ENCODE data around the gene JAG1.
"Not testable (repeated sequence)": the region's sequence is repeated elsewhere in the genome, so short reads cannot be mapped to it uniquely, and the experiment has no call there.

Gene JAG1

DNA sequence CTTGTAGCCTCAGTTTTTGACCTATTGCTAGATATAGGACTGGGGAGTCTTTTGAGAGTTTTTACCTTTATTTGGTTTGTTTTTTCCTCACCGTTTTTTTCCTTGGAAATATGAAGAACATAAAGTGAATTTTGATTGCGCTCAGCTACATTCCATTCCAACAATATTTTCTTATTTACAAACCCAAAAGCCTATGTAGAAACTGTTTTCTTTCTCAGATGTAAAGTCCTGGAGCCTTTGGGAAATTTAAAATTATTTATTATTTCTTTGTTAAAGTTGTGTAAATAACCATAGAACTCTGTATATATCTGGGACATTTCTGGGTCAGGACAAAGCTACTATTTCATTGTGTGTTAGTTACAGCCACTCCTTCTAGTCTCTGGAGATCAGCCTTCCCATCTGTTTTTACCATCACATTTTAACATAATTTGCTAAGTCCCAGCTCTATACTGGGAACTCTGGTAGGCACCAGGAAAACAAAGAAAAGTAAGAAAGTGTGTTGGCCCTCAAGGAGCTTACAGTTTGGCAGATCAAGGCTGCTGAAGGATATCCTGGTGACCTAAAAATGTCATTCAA is 68.8 kb downstream of the JAG1 start:
- DNase-seq = no peak

DNA sequence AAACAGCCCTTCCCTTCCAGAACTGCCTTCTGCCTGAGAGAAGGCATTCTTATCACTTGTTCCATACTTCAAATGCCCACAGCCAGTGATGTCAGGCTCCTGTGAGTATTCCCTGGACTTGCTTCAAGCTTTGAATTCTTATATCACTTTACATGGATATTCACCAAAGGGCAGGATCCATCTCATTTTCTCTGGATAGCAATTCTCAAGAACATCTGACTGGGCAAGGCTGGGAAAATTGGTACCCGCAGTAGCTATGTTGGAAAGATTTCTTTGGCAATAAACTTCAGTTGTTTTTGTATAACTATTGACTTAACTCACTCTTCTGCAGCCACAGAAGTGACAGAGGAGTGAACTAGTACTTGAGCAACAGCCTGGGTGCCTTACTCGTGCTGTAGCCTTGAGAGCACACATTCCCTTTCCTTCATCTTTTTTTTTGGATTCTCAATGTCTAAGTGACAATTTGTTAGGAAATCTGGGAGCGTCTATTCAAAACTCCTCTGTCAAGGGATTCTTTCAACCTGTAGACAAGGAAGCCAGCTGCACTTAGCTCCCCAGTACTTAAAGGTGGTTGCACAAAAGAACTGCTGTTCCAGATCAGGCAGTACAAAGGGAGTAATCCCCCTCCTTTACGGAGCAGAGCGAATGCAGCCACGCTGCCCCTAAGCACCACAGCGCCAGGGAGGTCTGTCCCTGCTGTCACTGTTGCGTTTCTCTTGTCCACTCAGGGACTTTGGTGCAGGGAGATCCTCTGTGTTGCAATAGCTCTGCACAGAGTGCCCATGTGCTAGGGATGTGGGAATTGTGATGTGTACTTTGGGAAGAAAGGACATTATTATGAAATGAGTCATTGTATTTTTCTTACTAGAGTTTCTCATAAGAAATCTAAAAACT is 69.6 kb downstream of the JAG1 start:
- DNase-seq = peak; percentile 63

DNA sequence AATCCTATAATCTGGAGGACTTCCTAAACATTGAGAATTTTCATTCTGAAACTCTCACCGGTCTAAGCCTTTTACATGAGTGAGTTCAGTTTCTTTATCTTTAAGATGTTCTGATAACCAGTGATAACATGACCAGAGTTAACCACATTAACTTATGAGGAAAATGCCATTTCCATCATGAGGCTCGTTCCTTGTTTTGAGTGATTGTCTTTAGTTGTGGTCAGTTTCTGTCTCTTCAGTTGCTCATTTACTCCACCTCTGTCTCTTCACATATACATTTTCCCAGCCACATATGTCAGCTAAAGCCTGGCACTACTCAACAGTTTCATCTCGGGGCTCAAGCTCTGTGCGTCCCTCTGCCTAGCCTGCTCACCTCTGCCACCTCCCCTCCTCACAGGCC is 70.4 kb downstream of the JAG1 start:
- no peak for DNase-seq

DNA sequence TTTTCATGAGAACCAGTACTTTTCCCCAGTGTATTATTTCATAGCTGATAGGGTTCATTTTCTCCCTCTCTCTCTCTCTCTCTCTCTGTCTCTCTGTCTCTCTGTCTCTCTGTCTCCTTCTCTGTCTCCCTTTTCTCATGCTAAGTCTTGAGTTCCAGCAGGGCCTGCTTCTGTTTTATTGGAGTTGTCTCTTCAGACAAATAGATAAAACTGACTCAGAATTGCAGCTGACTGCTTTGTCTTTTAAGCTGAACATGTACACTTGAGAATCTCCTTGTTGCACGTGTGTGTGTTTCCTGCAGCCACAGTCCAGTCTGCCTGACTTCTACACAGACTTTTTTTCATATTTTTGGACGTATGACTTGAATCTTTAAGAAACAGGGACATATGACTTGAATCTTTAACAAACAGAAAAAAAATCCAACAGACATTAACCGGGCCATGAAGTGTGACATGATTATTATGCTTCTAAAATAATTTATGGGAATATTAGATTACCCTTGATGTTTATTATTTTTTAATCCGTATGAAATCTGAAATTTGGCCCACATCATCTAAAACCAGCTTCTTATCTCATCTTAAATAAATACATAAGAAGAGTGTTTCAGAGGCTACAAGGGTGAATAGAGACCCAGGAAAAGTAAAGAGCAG is 71.5 kb downstream of the JAG1 start:
- DNase-seq = no peak

DNA sequence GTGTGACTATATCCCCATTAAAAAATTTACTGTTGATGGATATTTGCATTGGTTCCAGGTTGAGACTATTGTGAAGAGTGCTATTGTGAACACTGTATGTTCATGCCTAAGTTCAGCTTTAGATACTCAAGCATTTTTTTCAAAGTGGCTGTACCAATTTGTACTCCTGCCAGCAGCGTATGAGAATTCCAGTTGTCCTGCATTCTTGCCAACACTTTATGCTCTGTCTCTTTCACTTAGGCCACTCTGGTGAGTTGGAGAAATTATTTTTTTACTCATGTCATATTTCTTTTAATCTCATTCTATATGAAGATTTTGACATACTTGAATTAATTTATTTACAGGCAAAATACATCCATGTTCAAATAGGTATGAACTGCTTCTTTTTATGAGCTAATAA is 76.2 kb downstream of the JAG1 start:
- DNase-seq = no peak

DNA sequence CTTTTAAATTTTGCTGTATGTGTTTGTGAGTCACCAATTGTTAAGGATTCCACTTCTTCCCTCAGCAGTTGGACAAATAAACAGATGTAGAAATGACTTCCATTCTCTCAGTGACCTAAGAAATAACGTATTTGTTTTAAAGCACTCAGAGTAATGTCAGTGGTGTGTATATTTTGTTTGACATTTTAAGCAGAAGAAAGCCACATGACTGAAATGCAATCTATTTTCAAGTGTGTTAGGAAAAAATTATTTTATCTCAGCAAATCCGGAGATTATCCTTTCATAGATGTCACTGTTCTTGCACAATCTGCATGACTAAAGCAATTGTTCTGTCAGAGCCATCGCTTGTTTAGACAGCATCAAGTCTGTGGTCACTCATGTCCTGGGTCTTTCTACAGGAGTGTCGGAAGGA is 77.1 kb downstream of the JAG1 start:
- peak; percentile 66 for DNase-seq

DNA sequence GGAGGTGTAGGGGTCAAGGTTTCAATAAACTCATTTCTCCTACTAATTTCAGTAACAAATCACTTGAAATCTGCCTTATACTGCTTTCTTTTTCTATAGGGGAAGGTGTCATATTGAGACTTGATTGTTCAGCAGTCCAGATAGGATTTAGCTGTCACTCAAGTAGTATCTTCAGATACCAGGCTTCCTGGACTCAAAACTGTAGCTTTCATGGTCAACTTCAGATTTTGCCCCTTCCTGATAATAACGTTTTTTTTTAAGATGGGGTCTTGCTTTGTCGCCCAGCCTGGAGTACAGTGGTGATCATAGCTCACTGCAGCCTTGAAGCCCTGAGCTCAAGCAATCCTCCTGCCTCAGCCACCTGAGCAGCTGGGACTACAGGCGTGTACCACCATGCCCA is 77.8 kb downstream of the JAG1 start:
- no peak for DNase-seq

DNA sequence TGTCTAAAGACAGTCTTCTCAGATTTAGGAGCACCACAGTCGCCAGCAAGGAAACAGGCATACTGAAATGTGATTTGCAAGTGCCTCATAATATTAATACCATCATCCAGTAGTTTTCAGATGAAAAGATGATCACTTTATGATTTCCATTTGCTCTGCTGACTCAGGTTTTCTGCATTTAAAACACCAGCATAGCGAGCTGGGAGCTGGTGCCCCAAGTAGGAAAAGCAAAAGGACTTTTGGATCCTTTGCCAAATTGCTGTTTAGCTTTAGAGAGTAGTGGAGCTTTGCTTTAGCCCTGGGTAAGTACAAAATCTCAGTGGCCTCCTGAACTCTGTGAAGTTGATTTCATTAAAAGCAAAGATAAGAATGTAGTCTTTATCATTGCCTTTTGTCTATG is 78.5 kb downstream of the JAG1 start:
- no peak for DNase-seq

DNA sequence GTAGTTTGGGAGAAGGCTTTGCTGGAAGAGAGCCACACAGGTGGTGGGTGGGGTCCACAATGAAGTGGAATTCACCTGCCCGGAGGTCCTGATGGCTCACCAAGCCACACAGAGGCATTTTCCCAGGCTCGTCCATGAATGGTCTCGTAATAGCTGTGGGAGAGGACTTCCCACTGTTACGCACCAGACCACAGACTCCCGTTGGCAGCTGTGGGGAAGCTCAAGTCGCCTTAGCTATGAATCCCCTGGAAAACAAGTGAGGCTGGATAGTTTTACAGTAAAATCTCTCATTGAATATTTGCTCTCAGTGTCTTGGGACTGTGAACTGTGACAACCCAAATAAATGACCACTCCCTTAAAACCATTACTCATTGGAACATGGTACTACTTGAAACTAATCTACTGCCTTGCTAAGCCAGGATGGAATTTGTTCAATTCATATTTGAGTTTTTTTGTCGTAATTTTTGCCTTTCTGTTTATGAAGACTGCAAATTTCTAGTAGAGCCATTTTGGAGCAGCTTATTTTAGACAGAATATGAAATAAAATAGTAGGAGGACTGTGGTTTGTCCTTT is 79.4 kb downstream of the JAG1 start:
- no peak for DNase-seq

DNA sequence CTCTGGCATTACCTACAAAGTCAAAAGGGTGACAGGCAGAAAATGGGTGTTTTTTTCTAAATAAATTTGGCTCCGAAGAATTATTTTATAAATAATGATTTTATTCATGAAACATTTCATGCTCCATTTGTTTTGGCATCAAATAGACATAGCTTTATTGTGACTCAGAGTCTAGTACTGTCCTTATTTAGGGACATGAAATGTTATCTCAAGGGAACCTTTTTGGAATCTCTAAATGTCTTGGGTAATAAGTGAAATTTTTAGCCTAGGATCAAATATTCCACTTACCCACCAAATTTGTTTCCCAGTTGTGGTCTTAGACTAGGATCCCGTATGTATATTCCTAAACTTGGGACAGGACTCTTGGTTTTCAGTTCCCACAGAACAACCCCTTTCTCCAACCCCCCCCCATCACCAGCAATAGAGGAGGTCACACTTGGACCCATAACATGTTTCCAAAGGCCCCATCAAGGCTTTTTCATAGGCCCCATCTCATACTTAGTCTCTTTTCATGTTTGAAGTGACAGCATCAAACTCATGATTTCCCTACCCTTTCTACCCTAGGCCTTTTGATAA is 81.8 kb downstream of the JAG1 start:
- no peak for DNase-seq

DNA sequence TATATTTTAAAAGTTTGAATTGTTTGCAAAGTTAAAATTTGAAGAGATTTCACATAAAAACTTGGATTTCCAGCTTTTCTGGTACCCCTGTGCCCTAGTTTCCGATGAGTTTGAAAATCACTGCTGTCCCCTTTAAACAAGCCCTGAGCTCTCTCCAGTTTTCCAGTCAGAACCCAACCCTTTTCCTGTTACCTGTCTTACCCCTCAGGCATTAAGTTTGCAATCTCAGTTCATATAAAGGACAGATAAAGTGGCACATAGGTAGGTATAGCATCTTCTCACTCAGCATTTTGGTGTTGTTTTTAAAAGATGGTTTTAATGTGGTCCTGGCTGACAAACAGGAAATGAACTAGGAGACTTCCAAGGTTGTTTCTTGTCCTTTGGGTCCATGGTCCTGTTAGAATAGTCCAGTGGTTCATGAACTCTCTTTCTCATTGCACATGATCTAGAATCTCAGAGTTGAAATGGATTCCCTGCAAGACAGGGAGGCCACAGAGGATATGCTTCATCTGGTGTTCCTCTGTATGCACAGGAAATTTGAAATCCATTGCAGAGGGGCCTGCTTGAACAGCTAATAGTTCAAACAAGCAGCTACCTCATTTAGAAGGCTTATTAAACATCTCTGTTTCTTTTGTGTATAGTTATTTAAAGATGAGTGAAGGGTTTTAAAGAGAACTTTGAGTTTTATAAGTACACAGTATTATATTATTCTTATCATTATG is 82.7 kb downstream of the JAG1 start:
- no peak for DNase-seq

DNA sequence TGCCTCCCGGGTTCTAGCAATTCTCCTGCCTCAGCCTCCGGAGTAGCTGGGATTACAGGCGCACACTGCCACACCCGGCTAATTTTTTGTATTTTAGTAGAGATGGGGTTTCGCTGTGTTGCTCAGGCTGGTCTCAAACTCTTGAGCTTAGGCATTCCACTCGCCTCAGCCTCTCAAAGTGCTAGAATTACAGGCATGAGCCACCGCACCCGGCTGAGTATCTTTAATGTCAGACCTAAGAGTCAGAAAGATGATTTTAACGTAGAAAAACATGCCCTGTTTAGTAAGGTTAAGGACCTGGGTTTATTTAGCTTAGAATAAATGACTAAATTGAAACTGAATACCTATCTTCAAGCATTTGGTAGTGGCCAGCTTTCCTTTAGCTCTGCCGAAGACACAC is 83.4 kb downstream of the JAG1 start:
- not testable (repeated sequence) for DNase-seq

Measured in amniotic stem cell (primary cell).